Activated naive CD8-positive, alpha-beta T cell (primary cell): ENCODE measurements around the gene SECISBP2.
"Not testable (repeated sequence)": the region's sequence is repeated elsewhere in the genome, so short reads cannot be mapped to it uniquely, and the experiment has no call there.

Experiments
- H3K27ac Mint-ChIP-seq: one replicate; pipeline ENCODE4 v1.8.0; 2021; ENCODE audit warnings: mixed read lengths
- H3K27me3 Mint-ChIP-seq: one replicate; pipeline ENCODE4 v1.8.0; 2021; ENCODE audit warnings: mixed read lengths
- H3K36me3 Mint-ChIP-seq: one replicate; pipeline ENCODE4 v1.8.0; 2021; ENCODE audit warnings: mixed read lengths
- H3K4me1 Mint-ChIP-seq: one replicate; pipeline ENCODE4 v1.8.0; 2021; ENCODE audit warnings: low read depth, mixed read lengths
- H3K4me3 Mint-ChIP-seq: one replicate; pipeline ENCODE4 v1.8.0; 2021; ENCODE audit warnings: mild to moderate bottlenecking, mixed read lengths
- H3K9me3 Mint-ChIP-seq: one replicate; pipeline ENCODE4 v1.8.0; 2021; ENCODE audit warnings: low read depth, mixed read lengths

The SECISBP2 gene

DNA sequence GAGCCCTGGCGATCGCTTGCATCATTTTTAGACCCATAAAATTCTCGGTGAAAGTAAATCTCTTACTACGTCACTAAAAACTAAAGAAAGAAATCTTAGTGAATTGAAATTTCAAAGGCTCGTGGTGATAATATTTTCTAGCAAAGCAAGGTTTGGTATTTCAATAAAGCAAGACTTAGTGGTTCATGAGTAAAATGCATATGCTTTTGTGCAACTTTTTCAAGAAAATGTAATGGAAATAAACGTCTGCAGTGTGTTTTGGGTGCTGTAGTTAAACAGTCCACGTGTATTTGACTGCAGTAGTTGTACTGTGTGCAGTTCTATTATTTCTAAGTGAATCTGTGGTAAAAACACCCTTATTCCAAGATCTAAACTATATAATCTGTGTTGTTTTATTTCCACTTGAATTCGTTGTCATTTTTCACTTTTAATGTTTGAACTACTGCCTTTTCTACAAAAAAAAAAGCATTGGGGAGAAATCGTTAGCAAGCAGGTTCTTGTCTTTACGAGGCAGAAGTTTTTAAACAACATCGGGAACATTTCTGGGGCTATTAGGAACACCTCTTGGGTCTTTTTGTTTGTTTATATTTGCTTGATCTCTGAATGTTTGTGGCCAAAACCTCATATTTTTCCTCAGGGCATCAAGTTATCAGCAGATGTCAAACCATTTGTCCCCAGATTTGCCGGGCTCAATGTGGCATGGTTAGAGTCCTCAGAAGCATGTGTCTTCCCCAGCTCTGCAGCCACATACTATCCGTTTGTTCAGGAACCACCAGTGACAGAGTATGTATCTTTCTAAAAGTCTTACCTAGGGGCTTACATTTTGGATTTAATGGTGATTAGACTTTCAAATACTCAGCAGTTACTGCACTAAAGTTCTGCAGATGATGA lies 960 bp downstream of the SECISBP2 start:
- no peaks in the 10 kb centered on the region for H3K27me3 Mint-ChIP-seq
- H3K4me3 Mint-ChIP-seq, result peak overlapping the region; percentile 94
- no peaks in the 10 kb centered on the region for H3K9me3 Mint-ChIP-seq
- H3K36me3 Mint-ChIP-seq, result peaks cover 23% of the 10 kb centered on the region
- peak overlapping the region; percentile 99 for H3K27ac Mint-ChIP-seq
- peaks cover 75% of the 10 kb centered on the region for H3K4me1 Mint-ChIP-seq

- Mint-ChIP-seq H3K9me3 (no peaks in the 10 kb centered on the region), H3K27me3 (no peaks in the 10 kb centered on the region), H3K4me1 (peaks cover 67% of the 10 kb centered on the region), H3K4me3 (no peak overlapping the region), H3K36me3 (peaks cover 5% of the 10 kb centered on the region), H3K27ac (peak overlapping the region; percentile 67)
Observed at GRCh38 chr9:89323390-89323789, 5.1 kb downstream of the SECISBP2 start.

- H3K4me3 Mint-ChIP-seq, result no peak overlapping the region
- peaks cover 11% of the 10 kb centered on the region for H3K36me3 Mint-ChIP-seq
- H3K9me3 Mint-ChIP-seq, result no peaks in the 10 kb centered on the region
- peaks cover 55% of the 10 kb centered on the region for H3K4me1 Mint-ChIP-seq
- peak overlapping the region; percentile 54 for H3K27ac Mint-ChIP-seq
- H3K27me3 Mint-ChIP-seq, result no peaks in the 10 kb centered on the region
Observed at GRCh38 chr9:89325733-89326132, 7.4 kb downstream of the SECISBP2 start.

GRCh38 chr9:89328064-89328463 lies 9.8 kb downstream of the SECISBP2 start:
- peaks cover 9% of the 10 kb centered on the region for H3K36me3 Mint-ChIP-seq
- peaks cover 33% of the 10 kb centered on the region for H3K4me1 Mint-ChIP-seq
- no peak overlapping the region for H3K4me3 Mint-ChIP-seq
- no peaks in the 10 kb centered on the region for H3K27me3 Mint-ChIP-seq
- H3K9me3 Mint-ChIP-seq, result no peaks in the 10 kb centered on the region
- H3K27ac Mint-ChIP-seq, result no peak overlapping the region

- peak overlapping the region; percentile 54 for H3K27ac Mint-ChIP-seq
Observed at GRCh38 chr9:89329917-89330316, 11.6 kb downstream of the SECISBP2 start.

DNA sequence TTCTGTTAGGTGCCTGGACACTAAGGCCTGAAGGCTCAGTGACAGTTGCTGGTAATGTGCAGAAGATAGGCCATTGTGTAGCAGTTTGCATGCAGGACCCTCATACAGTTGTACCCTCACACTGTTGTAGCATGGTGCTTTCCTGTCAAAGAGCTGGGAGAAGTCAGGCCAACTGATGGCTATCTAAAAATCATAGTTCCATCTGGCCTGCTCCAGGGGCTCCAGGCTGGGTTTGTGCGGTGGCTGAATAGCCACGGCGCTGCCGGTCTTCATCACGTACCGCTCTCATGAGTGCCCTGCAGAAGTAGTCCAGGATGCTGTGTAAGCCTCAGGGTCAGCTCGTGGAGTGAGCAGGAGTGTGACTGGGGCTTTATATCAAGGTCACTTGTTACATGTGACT lies 12.2 kb downstream of the SECISBP2 start:
- no peaks in the 10 kb centered on the region for H3K9me3 Mint-ChIP-seq
- H3K4me1 Mint-ChIP-seq, result peaks cover 9% of the 10 kb centered on the region
- H3K36me3 Mint-ChIP-seq, result peaks cover 13% of the 10 kb centered on the region
- H3K27ac Mint-ChIP-seq, result no peak overlapping the region
- H3K27me3 Mint-ChIP-seq, result no peaks in the 10 kb centered on the region
- H3K4me3 Mint-ChIP-seq, result no peak overlapping the region

More at GRCh38 chr9:89329917-89330316, 11.6 kb downstream of the SECISBP2 start:
- Mint-ChIP-seq H3K4me1 (peaks cover 15% of the 10 kb centered on the region), H3K4me3 (no peak overlapping the region), H3K9me3 (no peaks in the 10 kb centered on the region), H3K27me3 (no peaks in the 10 kb centered on the region), H3K36me3 (peaks cover 13% of the 10 kb centered on the region)

DNA sequence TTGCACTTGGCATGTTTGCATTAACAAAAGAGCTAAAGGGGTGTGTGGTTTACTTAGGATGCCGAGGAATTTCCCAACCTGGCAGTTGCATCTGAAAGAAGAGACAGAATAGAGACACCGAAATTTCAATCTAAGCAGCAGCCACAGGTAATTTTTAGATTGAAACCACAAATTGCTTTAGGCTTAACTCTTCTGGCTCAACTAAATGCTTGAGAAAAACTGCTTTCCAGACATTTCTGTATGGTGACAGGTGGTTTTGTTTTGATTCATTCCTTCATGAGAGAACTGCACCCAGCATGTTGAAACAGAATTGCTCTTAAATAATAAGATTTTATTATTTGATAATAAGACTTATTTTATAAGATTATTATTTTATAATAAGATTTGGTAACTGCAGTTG lies 21.5 kb downstream of the SECISBP2 start:
- H3K9me3 Mint-ChIP-seq, result no peaks in the 10 kb centered on the region
- H3K4me1 Mint-ChIP-seq, result peaks cover 34% of the 10 kb centered on the region
- H3K4me3 Mint-ChIP-seq, result no peak overlapping the region
- H3K27ac Mint-ChIP-seq, result no peak overlapping the region
- no peaks in the 10 kb centered on the region for H3K27me3 Mint-ChIP-seq
- H3K36me3 Mint-ChIP-seq, result peaks cover 39% of the 10 kb centered on the region

GRCh38 chr9:89340332-89340731 lies 22.0 kb downstream of the SECISBP2 start:
- H3K27ac Mint-ChIP-seq, result peak overlapping the region; percentile 79
- no peak overlapping the region for H3K4me3 Mint-ChIP-seq
- peaks cover 34% of the 10 kb centered on the region for H3K4me1 Mint-ChIP-seq
- no peaks in the 10 kb centered on the region for H3K27me3 Mint-ChIP-seq
- H3K9me3 Mint-ChIP-seq, result no peaks in the 10 kb centered on the region
- peaks cover 41% of the 10 kb centered on the region for H3K36me3 Mint-ChIP-seq

GRCh38 chr9:89342213-89342612 lies 23.9 kb downstream of the SECISBP2 start:
- Mint-ChIP-seq H3K4me3 (no peak overlapping the region), H3K27ac (peak overlapping the region; percentile 18), H3K4me1 (peaks cover 34% of the 10 kb centered on the region)

GRCh38 chr9:89342948-89343347 lies 24.6 kb downstream of the SECISBP2 start:
- Mint-ChIP-seq H3K27me3 (no peaks in the 10 kb centered on the region), H3K36me3 (peaks cover 47% of the 10 kb centered on the region), H3K27ac (no peak overlapping the region), H3K9me3 (no peaks in the 10 kb centered on the region), H3K4me3 (no peak overlapping the region), H3K4me1 (peaks cover 34% of the 10 kb centered on the region)

More at GRCh38 chr9:89342213-89342612, 23.9 kb downstream of the SECISBP2 start:
- H3K27me3 Mint-ChIP-seq, result no peaks in the 10 kb centered on the region
- peaks cover 47% of the 10 kb centered on the region for H3K36me3 Mint-ChIP-seq
- H3K9me3 Mint-ChIP-seq, result no peaks in the 10 kb centered on the region

GRCh38 chr9:89343812-89344211 lies 25.5 kb downstream of the SECISBP2 start:
- not testable (repeated sequence) for H3K27ac Mint-ChIP-seq, H3K4me3 Mint-ChIP-seq, H3K9me3 Mint-ChIP-seq, H3K27me3 Mint-ChIP-seq
- peaks cover 42% of the 10 kb centered on the region for H3K36me3 Mint-ChIP-seq
- peaks cover 29% of the 10 kb centered on the region for H3K4me1 Mint-ChIP-seq

- Mint-ChIP-seq H3K36me3 (peaks cover 39% of the 10 kb centered on the region), H3K4me3 (no peak overlapping the region), H3K27ac (no peak overlapping the region), H3K4me1 (peaks cover 22% of the 10 kb centered on the region), H3K27me3 (no peaks in the 10 kb centered on the region), H3K9me3 (no peaks in the 10 kb centered on the region)
Observed at GRCh38 chr9:89345476-89345875, 27.2 kb downstream of the SECISBP2 start.

- Mint-ChIP-seq H3K27me3 (no peaks in the 10 kb centered on the region), H3K4me1 (peaks cover 25% of the 10 kb centered on the region), H3K9me3 (no peaks in the 10 kb centered on the region), H3K27ac (no peak overlapping the region), H3K4me3 (no peak overlapping the region), H3K36me3 (peaks cover 34% of the 10 kb centered on the region)
Observed at GRCh38 chr9:89346696-89347095, 28.4 kb downstream of the SECISBP2 start.

- H3K4me1 Mint-ChIP-seq, result peaks cover 30% of the 10 kb centered on the region
- H3K4me3 Mint-ChIP-seq, result no peak overlapping the region
- no peaks in the 10 kb centered on the region for H3K9me3 Mint-ChIP-seq
- H3K27ac Mint-ChIP-seq, result no peak overlapping the region
- no peaks in the 10 kb centered on the region for H3K27me3 Mint-ChIP-seq
- H3K36me3 Mint-ChIP-seq, result peaks cover 28% of the 10 kb centered on the region
Observed at GRCh38 chr9:89347651-89348050, 29.4 kb downstream of the SECISBP2 start.

DNA sequence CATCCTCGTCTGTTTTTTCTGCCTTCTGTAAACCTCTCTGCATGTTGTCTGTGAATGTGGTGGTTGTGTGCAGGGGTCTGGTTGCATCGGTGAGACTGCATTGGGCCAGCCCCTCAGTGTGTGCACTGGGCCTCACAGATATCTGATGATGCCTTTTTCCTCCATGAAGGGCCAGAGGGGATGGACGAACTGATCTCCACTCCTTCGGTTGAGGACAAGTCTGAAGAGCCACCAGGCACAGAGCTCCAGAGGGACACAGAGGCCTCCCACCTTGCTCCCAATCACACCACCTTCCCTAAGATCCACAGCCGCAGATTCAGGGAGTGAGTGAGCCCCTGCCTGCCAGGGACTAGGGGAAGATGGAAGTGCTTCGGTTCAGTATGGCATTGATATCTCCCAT lies 31.3 kb downstream of the SECISBP2 start:
- Mint-ChIP-seq H3K9me3 (no peaks in the 10 kb centered on the region), H3K36me3 (peaks cover 14% of the 10 kb centered on the region), H3K27ac (no peak overlapping the region), H3K27me3 (no peaks in the 10 kb centered on the region), H3K4me1 (peaks cover 27% of the 10 kb centered on the region), H3K4me3 (no peak overlapping the region)
